Panc1 (cell line): ENCODE data around the gene KCNAB2. TPM values are rescaled to one million over a fixed set of nuclear protein-coding genes. Genes with fewer than 3 reads are reported as not detected.

Experiments
- ATAC-seq: fragments of 200-7000 bp; cut with Tn5 transposase; 2 replicates; pipeline ENCODE4 v1.9.1; 2020; ENCODE audit warnings: mild to moderate bottlenecking, moderate library complexity
- BruUV-seq: library from RNA; stranded (reverse); fragments of 400-500 nt; replicated peaks from 2 replicates; lab custom pipeline; 2021; lab: Mats Ljungman, UMichigan
- CTCF ChIA-PET: fragments of 300-600 bp; sonication (Branson Sonifier 250); formaldehyde crosslinking; loops from one replicate; lab custom pipeline; 2022; ENCODE audit warnings: antibody characterized with exemption; lab: Charles Lee
- POLR2A ChIA-PET: fragments of 300-600 bp; sonication (Branson Sonifier 250); formaldehyde crosslinking; loops from one replicate; lab custom pipeline; 2022; ENCODE audit warnings: antibody characterized with exemption; lab: Charles Lee
- DNase-seq: peaks from one replicate; pipeline ENCODE4 v3.0.0-alpha.2; 2010; ENCODE audit warnings: low read depth, low spot score
- H3K27ac ChIP-seq: 2 replicates; pipeline ENCODE4 v1.5.1; 2011; ENCODE audit warnings: mild to moderate bottlenecking, low read length, inconsistent platforms
- H3K27me3 ChIP-seq: fragments of 200-500 bp; sonication (Bioruptor generic); 2 replicates; pipeline ENCODE4 v1.6.0; 2014; ENCODE audit warnings: low read length, inconsistent platforms; ENCODE audit not compliant: control insufficient read depth, insufficient read depth
- H3K36me3 ChIP-seq: fragments of 200-500 bp; sonication (Bioruptor generic); 2 replicates; pipeline ENCODE4 v1.5.1; 2014; ENCODE audit warnings: inconsistent platforms, mild to moderate bottlenecking, low read length, moderate library complexity; ENCODE audit not compliant: control insufficient read depth, insufficient read depth
- H3K4me1 ChIP-seq: 2 replicates; pipeline ENCODE4 v1.5.1; 2011; ENCODE audit warnings: inconsistent platforms, mild to moderate bottlenecking, low read length, moderate library complexity; ENCODE audit not compliant: control insufficient read depth, insufficient read depth
- H3K4me3 ChIP-seq, 2 experiments: 2 replicates each; pipeline ENCODE4 v1.5.1; 2011 to 2012; ENCODE audit warnings: low read depth in 2 of 2, low read length in 2 of 2, mild to moderate bottlenecking in 2 of 2, inconsistent platforms in 1 of 2, moderate library complexity in 1 of 2
- H3K9me3 ChIP-seq: fragments of 200-500 bp; sonication (Bioruptor generic); 2 replicates; pipeline ENCODE4 v1.5.1; 2014; ENCODE audit warnings: low read depth, mild to moderate bottlenecking, inconsistent platforms, low read length, moderate library complexity; ENCODE audit not compliant: control insufficient read depth, insufficient read depth
- POLR2AphosphoS5 ChIP-seq: IDR thresholded peaks from 2 replicates; pipeline ENCODE4 v1.6.1; 2012; ENCODE audit warnings: mild to moderate bottlenecking, low read depth, low read length, moderate library complexity
- SIN3A ChIP-seq: IDR thresholded peaks from 2 replicates; pipeline ENCODE4 v1.6.1; 2012; ENCODE audit warnings: low read depth, mild to moderate bottlenecking, low read length, moderate library complexity, borderline replicate concordance; ENCODE audit not compliant: insufficient read depth
- TCF7L2 ChIP-seq: IDR thresholded peaks from 2 replicates; pipeline ENCODE4 v1.6.1; 2011; ENCODE audit warnings: mild to moderate bottlenecking, low read depth, low read length, inconsistent platforms
- in situ Hi-C: cut with HindIII; loops from 2 replicates; pipeline ENCODE4 v1.10.0; 2016; ENCODE audit warnings: low sequenced_read_pairs, low pct_unique_long_range_greater_than_20kb
- intact Hi-C: fragments of 100-400 bp; cut with micrococcal nuclease; formaldehyde crosslinking; loops from one replicate; pipeline ENCODE4 v1.10.0; 2022; ENCODE audit not compliant: unreplicated experiment
- total RNA-seq: library from RNA; stranded (reverse); gene quantifications from one replicate; pipeline ENCODE4 v1.2.1, GENCODE V29; 2021; ENCODE audit not compliant: unreplicated experiment
- TF ChIP-seq, protein P1 (sequence below): fragments of 450-650 bp; IDR thresholded peaks from 2 replicates; pipeline ENCODE4 v1.5.1; 2017; ENCODE audit warnings: mild to moderate bottlenecking
- TF ChIP-seq, protein P2 (sequence below), 2 experiments: IDR thresholded peaks; 2 replicates each; pipeline ENCODE4 v1.6.1; 2011 to 2012; ENCODE audit warnings: low read depth in 2 of 2, control low read depth in 1 of 2, low read length in 1 of 2, mild to moderate bottlenecking in 1 of 2, moderate library complexity in 1 of 2; ENCODE audit not compliant: insufficient read depth in 1 of 2

Gene KCNAB2
- total RNA-seq, 1 experiment from 2014 or later, result 27.6 TPM

DNA sequence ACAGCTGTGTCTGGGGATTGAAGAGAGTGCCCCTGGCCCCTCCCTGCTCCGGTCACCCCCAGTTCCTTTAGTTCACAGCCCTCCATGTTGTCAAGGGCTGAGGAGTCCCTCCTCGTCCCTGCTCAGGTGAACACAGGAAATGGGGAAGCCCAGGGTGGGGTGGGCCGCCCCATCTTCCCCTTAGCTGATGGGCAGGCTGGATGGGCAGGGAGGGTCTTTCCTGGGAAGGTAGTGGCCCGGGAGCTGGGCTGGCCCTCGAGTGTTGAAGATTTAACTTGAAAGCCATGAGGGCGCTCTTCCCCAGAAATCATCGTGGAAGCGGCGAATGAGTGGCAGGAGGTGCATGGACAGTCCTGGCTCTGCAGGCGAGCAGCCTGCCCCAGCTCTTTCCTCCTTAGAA, 35.1 kb upstream of the KCNAB2 start:
- Histone ChIP-seq H3K9me3 (no peaks in the 10 kb centered on the region), H3K4me3 (no peak overlapping the region), H3K27me3 (no peaks in the 10 kb centered on the region), H3K27ac (no peak overlapping the region), H3K4me1 (no peaks in the 10 kb centered on the region), H3K36me3 (no peaks in the 10 kb centered on the region)
- POLR2A ChIA-PET, result no interaction called here
- ATAC-seq, result no peak
- in situ Hi-C loops, result no loop called here
- TF ChIP-seq, protein P1, sequence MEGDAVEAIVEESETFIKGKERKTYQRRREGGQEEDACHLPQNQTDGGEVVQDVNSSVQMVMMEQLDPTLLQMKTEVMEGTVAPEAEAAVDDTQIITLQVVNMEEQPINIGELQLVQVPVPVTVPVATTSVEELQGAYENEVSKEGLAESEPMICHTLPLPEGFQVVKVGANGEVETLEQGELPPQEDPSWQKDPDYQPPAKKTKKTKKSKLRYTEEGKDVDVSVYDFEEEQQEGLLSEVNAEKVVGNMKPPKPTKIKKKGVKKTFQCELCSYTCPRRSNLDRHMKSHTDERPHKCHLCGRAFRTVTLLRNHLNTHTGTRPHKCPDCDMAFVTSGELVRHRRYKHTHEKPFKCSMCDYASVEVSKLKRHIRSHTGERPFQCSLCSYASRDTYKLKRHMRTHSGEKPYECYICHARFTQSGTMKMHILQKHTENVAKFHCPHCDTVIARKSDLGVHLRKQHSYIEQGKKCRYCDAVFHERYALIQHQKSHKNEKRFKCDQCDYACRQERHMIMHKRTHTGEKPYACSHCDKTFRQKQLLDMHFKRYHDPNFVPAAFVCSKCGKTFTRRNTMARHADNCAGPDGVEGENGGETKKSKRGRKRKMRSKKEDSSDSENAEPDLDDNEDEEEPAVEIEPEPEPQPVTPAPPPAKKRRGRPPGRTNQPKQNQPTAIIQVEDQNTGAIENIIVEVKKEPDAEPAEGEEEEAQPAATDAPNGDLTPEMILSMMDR, result no peak
- TF ChIP-seq, protein P2, sequence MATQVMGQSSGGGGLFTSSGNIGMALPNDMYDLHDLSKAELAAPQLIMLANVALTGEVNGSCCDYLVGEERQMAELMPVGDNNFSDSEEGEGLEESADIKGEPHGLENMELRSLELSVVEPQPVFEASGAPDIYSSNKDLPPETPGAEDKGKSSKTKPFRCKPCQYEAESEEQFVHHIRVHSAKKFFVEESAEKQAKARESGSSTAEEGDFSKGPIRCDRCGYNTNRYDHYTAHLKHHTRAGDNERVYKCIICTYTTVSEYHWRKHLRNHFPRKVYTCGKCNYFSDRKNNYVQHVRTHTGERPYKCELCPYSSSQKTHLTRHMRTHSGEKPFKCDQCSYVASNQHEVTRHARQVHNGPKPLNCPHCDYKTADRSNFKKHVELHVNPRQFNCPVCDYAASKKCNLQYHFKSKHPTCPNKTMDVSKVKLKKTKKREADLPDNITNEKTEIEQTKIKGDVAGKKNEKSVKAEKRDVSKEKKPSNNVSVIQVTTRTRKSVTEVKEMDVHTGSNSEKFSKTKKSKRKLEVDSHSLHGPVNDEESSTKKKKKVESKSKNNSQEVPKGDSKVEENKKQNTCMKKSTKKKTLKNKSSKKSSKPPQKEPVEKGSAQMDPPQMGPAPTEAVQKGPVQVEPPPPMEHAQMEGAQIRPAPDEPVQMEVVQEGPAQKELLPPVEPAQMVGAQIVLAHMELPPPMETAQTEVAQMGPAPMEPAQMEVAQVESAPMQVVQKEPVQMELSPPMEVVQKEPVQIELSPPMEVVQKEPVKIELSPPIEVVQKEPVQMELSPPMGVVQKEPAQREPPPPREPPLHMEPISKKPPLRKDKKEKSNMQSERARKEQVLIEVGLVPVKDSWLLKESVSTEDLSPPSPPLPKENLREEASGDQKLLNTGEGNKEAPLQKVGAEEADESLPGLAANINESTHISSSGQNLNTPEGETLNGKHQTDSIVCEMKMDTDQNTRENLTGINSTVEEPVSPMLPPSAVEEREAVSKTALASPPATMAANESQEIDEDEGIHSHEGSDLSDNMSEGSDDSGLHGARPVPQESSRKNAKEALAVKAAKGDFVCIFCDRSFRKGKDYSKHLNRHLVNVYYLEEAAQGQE (IDR thresholded peaks at IDR 0.05; ENCODE audit: insufficient read depth in 1 of 2, low read depth in 2 of 2, low read length in 1 of 2), result no peak
- no peak for TF ChIP-seq POLR2AphosphoS5
- no peak for TF ChIP-seq TCF7L2
- no peak for TF ChIP-seq SIN3A
- CTCF ChIA-PET, result no interaction called here
- no TSS peak for BruUV-seq
- no peak for DNase-seq
- intact Hi-C loops, result no loop called here

DNA sequence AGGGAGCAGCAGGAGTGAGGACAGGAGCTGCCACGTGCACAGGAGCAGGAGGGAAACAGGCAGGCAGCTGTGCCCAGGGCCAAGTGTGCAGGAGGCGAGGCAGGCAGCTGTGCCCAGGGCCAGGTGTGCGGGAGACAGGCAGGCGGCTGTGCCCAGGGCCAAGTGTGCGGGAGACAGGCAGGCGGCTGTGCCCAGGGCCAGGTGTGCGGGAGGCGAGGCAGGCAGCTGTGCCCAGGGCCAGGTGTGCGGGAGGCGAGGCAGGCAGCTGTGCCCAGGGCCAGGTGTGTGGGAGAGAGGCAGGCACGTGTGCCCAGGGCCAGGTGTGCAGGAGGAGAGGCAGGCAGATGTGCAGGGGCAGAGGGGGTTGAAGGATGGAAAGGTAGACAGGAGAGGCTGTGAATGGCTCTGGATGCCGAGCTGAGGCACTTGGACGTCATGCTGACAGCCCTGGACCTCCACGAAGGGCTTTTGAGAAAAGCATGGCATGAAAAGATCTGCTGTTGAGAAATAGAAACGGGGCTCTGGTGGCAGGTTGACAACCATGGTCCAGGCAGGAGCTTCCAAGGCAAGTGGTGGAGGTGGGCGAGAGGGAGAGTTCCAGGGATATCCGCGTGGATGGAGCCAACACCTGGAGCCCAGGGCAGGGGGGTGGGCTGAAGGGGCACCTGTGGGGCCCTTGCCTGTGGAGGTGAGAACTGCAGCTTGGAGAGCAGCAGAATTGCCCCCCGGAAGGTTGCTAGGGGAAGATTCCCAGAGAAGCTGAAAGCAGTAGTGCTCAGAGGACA, 34.3 kb upstream of the KCNAB2 start:
- POLR2A ChIA-PET, result no interaction called here
- Histone ChIP-seq H3K4me1 (no peaks in the 10 kb centered on the region), H3K36me3 (no peaks in the 10 kb centered on the region), H3K4me3 (no peak overlapping the region), H3K9me3 (no peaks in the 10 kb centered on the region), H3K27me3 (no peaks in the 10 kb centered on the region), H3K27ac (no peak overlapping the region)
- no peak for ATAC-seq
- TF ChIP-seq POLR2AphosphoS5 (no peak), TCF7L2 (no peak), SIN3A (no peak)
- TF ChIP-seq, protein P1, result no peak
- TF ChIP-seq, protein P2 (IDR thresholded peaks at IDR 0.05; ENCODE audit: insufficient read depth in 1 of 2, low read depth in 2 of 2, low read length in 1 of 2), result no peak
- no TSS peak for BruUV-seq
- in situ Hi-C loops, result no loop called here
- CTCF ChIA-PET, result no interaction called here
- intact Hi-C loops, result no loop called here
- no peak for DNase-seq
